Activated T-cell treated with anti-CD3 and anti-CD28 coated beads for 1 hour (primary cell): Measurements from ENCODE around the gene DAAM1.

ENCODE experiments used
- DNase-seq: peaks from one replicate; pipeline ENCODE4 v3.0.0-alpha.2; 2020; ENCODE audit warnings: low read depth

The DAAM1 gene

GRCh38 chr14:59362513-59362912 lies 174.0 kb downstream of the DAAM1 start:
- no peak for DNase-seq

- no peak for DNase-seq
These were observed 175.2 kb downstream of the DAAM1 start for GRCh38 chr14:59363531-59364226.

- DNase-seq = no peak
These were observed 181.8 kb downstream of the DAAM1 start for GRCh38 chr14:59370158-59370742.

DNA sequence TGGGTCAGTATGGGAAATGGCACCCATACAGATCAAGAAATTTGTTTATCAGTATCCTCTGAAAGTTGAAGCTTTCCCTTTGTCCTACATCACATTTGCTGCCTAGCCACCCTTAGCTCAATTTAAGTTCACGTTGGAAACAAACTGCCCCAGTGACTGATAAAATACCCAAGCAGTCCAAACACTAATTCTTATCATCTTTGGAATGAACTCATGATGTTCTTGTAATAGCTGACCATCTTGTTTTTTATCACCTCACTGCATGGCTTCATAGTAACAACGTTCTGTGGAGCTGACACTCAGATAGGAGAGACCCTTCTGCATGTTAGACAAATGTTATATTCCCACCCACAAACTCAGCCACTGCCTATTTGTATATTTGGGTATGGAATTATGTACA lies 183.3 kb downstream of the DAAM1 start:
- no peak for DNase-seq

DNA sequence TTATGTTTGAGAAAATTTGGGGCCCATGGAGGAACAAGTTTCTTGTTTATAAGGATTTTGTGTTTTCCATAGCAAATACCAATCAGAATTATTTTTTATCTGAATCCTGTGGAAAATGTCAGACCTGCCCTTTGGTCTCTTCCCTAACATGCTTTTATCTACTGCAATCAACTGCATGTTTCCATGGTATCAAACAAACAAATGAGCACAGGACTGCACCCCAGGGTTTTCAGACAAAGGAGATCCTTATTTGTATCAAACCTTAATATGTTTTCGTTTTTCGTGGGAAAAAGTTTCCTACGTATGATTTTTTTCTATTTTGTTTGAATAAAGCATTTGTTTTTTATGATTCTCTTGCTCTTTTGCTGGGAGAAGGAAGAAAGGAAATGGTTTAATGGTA lies 185.6 kb downstream of the DAAM1 start:
- no peak for DNase-seq

GRCh38 chr14:59376686-59377085 lies 188.2 kb downstream of the DAAM1 start:
- no peak for DNase-seq

- DNase-seq = no peak
These were observed 189.0 kb downstream of the DAAM1 start for GRCh38 chr14:59377491-59377890.

DNA sequence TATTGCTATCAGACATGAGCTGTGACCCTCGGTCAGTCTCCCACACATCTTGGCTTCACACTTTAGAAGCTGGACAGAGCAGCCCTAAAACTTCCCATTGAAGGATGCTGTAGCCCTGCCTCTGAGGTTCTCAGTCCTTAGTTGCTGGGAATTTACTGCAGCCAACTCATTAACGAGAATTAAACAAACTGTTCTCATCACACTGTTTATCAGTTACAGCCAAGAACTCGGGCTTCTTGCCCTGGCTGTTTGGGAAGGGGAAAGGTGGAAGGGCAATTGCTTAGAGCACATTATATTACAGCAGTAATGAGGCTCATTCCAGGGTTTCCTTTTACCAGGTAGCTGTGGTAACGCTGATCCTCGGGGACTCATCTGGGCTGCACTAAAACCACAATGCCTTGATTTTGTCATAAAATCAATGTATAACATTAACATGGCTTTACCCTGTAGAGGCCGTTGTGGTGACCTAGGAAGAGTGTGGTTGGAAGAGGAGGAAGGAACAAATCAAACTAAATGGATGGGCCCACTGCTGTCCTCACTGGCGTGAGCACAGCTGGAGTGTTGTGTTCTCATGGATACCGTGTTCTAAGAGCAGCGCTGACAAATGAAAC lies 189.6 kb downstream of the DAAM1 start:
- DNase-seq = no peak

- no peak for DNase-seq
These were observed 201.5 kb downstream of the DAAM1 start for GRCh38 chr14:59389936-59390335.

DNA sequence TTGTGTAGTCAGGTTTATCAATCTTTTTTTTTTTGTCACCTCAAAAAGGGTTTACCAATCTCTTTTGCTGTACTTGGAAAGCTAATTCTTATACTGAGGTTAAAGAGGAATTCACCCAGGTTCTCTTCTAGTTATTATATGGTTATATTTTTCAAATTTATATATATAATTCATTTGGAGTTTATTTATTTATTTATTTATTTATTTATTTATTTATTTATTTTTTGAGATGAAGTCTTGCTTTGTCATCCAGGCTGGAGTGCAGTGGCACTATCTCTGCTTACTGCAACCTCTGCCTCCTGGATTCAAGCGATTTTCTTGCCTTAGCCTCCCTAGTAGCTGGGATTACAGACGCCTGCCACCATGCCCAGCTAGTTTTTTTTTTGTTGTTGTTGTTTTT lies 202.9 kb downstream of the DAAM1 start:
- no peak for DNase-seq

DNA sequence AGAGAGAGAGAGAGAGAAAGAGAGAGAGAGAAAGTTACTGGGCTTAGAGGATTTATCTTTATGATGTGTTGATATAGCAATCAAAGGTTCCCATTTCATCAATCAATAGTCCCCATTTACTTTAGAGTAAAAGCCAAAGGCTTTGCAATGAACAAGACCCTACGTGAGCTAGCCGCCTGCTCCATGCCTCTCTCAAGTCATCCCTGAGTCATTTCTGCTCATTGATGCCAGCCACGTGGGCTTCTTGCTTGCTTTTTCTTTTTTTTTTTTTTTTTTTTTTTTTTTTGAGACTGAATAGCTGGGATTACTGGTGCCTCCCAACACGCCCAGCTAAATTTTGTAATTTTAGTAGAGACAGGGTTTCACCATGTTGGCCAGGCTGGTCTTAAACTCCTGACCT lies 205.8 kb downstream of the DAAM1 start:
- no peak for DNase-seq

- DNase-seq = no peak
These were observed 207.2 kb downstream of the DAAM1 start for GRCh38 chr14:59395672-59396071.

- no peak for DNase-seq
These were observed 210.4 kb downstream of the DAAM1 start for GRCh38 chr14:59398841-59399240.

DNA sequence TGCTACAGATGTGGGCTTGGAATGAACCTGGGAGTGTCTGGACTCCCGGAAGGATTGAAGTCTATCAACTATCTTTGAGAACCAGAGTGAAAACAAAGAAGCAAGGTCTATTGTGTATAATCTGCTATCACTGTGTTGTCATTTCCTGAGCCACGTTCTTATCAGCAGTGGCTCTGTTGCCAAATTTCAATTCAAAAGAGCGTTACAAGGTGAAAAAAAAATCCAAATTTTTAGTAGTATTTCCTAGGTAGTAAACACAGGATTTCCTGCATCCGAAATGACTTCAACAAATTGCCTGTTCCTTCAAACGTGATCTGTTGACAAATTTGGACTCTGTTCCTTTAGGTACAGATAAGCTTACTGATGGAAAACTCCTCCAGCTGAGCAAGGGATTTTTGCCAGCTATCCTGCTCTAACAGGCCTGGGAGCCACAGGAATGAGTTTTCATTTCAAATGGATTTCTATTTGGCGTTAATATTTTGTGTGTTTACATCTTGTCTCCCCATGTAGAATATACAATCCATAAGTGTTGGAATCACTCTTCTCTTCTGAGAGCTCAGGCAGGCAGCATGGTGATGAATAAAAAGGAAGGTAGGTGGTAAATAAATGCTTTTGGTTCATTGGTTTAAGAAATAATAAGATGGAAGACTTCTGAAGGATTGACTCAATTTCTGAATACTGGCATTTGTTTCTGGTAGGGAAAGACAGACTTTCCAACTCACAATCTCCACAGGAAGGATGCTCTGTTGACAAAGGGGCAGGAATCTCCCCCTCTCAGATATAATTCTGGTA lies 218.2 kb downstream of the DAAM1 start:
- DNase-seq = no peak

DNA sequence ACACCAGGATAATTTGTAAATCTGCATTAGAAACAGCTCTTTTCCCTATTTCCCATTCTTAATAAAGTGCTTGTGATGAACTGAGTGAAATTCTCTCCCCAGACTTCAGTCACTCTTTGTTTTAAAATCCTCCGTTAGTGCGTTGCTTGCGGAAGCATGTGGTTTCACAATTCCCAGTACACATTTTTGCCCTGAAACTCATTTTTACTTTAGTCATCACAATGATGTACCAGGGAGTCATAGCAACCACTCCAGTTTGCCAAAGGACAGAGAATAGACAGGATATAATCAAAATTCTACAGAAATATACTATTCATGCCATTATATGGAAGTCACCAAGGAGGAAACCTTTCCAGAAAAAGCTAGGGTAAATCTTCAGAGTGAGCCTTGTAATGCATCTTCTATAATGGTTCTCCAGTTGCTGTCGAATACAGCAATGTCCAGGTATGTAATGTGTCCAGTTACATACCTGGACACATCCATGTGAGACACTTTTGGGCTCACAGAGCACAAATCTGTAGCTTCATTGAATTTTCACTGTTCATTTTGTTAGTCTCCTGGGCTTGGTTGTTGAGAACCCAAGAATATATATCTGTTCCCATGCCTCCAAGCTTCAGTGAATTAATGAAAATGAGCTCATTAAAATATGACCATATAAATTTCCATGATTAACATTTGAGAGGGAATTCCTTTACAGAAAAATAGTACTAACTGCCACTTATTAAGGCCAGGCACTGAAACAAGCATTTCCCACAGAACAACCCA lies 219.0 kb downstream of the DAAM1 start:
- DNase-seq = no peak

GRCh38 chr14:59415836-59416602 lies 227.6 kb downstream of the DAAM1 start:
- no peak for DNase-seq

- no peak for DNase-seq
These were observed 228.8 kb downstream of the DAAM1 start for GRCh38 chr14:59417311-59417710.

- no peak for DNase-seq
These were observed 230.8 kb downstream of the DAAM1 start for GRCh38 chr14:59419303-59419702.
